SIG-M5 treated with dmso at 0.1 percent for 504 hours (cell line): Measurements from ENCODE around the gene SHISA5.

ENCODE experiments used
- DNase-seq: peaks from one replicate; lab custom pipeline; 2025; ENCODE audit not compliant: unreplicated experiment; lab: John Stamatoyannopoulos, UW

Gene SHISA5

DNA sequence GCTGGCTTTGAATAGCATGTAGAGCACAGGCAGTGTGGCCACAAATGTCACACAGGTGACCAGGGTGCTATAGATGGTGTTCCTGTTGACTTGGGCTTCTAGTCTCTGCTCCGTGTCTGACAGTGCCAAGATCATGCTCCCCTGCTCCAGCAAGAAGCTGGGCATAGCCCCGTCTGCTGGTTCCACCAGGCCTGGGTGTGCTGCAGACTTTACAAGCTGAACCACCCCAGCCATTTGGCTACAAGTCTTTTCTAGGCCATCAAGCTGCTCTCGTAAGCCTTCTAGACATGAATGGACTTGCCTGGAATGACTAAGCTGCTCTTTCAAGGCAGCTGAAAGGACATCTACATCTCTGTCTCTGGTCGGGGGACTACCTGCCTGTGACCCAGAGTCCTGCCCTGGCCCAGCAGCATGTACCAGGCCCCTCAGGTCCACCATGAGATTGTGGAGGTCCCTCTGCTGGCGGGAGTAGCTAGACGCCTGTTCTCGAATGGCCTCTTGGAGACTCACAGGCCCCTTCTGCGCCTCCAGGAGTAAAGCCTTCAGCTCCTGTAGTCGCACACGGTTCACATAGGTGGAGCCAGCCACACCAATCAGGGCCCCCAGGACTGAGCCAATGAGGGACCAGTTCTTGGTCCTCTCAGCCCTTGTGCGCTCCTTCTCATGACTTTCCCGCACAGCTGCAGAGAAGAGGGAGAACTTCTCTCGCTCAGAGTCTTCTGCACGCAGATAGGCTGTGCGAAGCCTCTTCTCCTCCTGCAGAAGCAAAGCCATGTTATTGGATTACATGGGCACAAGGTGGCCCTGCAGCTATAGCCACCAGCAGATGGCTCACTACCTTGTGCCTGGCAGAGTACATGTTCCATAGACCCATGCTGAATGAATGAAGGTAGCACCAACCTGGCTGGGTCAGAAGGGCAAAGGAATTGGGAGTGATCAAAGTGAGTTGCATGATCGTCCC is 71.3 kb downstream of the SHISA5 start:
- DNase-seq = no peak

DNA sequence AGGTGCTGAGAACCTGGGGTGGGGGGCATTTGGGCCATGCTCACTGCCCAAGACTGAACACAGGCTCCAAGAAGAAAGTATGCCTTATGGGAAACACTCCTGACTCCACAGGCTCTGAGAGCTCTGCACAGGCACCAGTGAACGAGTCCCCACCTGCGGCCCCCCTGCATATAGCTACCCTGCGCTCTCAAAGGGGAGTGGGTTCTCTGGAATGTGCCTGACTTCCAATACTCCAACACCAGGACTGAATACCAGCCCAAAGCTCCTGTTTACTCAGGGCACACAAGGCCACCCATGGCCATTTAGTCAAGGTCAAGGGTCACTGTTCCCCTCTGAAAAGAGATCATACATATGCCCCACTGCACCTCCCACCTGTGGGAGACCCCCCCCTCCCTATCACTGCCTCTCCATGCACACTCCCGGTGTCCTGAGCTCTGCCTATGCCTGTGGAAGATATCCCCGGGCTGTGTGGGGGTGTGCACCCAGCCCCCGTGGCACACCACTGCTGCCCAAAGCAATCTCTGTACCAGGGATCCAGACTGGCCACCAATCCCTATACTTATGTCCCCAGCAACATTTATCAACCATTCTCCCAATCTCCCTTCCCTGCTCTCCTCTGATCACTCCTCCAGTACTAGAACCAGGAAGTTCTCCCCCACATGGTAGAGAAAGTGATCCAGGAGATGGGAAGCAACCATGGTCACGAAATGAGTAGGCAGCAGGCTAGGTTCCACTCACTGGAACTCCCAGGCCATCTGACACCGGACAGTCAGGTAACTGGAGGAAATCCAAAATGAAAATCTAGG is 72.5 kb downstream of the SHISA5 start:
- DNase-seq = no peak

DNA sequence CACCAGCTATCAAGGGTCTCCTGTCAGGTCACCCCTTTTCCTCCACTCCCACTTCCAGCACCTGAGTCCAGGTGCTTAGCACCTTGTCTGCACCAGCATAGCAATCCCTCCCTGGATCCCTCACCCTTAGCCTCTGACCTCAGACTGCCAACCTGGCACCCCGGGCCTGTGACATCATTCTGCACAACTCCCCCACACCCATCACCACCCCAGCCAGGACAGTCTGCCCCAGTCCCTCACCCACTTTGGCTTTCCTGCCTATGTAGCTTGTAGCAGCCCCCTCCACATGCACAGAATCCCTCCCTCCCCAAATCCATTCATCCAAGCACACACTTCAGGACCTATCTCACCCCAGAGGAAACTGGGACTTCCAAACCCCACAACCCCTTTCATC is 73.3 kb downstream of the SHISA5 start:
- DNase-seq = no peak

DNA sequence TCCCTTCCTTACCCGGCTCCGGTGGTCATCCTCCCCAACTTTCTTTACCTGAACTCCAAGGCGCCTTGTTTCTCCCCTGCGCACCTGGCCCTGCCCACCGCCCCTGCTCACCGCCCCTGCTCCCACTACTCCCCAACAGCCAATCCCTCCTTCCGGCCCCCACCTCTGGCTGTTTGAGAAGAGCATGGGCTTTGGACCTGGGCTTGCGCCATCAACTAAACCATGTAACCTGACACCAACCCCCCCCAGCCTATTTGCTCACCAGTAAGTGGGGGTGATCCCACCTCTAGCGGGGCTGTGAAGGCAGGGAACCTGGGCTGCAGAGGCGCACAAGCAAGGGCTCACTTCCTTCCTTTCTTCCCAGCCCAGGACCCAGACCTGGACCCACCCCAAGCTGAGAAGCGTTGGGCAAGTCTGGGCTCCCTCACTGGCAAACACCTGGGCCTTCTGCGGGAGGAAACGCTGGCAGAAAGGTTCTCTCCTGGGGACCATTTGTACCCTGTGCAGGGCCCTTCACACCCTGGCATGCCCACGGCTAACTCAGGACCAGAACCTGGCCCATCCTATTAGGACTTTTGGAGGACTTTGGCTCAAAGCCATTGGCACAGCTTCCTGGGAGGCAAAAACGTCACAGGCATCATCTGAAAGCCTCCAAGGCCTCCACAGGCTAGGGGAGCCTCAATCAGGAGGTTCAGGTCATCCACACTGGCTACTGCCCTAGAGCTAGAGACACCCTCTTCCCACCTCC is 73.8 kb downstream of the SHISA5 start, which contains the start of gene PLXNB1:
PLXNB1 (minus strand) TSS at position 127 of the 748 bp plus-strand sequence. CDS start 5,475 bp downstream, outside the sequence.
- peak; percentile 50 for DNase-seq

DNA sequence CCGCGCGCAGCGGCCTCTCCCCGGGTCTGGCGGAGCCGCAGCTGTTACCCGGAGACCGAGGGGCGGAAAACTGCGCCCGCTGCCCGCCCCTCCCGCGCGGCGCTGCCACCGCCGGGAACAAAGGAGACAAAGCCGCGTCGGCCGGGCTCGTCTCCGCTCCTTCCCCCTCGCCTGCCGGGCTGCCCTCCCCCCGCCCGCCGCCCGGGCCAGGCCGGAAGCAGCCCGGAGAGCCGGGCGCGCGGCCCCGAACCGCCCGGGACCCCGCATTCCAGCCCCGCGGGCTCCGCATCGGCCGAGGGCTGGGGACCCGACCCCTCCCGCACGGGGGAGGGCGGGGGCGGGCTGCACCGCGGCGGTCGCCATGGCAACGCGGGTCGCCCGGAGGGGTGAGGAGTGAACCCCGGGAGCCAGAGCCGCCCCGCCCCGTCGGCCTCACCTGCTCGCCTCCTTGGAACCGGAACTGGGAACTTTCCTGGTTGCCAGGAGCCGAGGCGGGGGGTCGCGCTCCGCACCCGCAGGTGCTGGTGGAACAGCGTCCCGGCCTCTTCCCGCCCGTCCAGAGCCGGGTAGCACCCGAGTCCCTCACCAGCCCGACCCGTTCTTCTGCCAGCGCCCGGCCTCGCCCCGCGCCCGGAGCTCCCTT is 74.5 kb downstream of the SHISA5 start:
- no peak for DNase-seq

DNA sequence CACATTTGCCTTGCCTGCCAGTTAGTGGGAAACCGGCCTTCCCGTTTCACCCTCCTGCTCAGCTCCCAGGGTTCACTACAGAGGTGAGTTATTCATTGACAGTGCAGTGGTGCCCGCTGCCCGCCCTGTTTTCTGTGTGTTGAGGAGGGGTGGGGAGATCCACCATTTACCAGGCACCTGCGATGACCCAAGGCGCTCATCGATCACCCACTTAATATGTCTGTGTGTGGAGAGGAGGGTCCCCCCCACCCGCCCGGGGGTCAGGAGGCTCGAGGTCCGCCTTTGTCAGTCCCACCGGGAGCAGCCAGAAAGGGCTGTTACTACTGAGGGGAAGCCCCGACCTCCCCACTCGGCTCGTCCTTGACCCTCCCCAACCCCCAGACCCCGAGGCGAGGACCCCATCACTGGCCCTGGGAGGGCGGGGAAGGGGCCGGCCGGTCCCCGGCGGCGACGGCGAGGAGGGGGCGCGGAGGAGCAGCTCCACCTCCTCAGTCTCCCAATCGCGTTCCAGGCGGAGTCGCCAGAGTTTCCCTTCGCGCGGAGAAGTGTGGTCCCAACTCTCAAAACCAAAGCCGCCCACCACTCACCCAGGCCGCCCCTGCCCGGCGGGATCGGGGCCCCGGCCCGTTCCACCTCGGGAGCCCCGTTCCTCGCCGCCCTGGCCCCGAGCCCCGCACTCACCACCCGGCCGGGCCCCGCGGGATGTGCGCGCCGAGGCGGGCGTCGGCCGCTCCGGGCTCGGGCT is 75.2 kb downstream of the SHISA5 start:
- no peak for DNase-seq

DNA sequence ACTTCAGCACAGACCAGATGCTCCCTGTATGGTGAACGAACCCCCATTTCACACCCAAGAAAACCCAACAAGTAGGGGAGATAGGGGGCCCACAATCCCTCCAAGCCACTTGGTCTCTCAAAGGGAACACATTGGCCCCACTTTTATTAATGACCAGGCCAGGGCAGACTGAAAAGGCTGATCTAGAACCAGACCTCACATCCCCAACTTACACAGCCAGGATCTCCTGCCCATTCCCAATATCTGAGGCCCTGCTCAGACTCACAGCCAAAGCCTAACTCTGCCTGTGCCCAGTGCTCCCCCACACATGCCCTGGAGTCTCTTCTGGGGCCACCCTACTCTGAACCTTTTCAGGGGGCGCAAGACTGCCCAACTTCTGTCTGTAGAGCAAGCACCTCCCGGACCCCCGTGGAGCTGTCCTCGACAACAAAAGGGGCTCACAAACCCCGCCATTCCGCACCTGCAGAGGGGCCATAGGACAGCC is 75.8 kb downstream of the SHISA5 start:
- DNase-seq = no peak

DNA sequence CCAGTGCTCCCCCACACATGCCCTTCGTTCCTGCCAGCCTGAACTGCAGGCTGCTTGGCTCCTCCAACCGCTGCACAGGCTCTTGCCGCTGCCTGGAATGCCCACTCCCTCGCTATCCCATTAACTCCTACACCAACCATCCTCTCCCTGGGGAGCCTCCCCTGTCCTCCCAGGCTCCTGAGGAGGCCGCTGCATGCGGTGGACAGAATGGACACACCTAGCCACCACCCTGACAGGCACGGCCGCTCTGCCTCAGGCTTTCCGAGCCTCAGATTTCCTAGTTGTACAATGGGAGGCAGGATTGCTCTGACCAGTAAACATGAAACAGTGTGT is 76.4 kb downstream of the SHISA5 start:
- DNase-seq = no peak

DNA sequence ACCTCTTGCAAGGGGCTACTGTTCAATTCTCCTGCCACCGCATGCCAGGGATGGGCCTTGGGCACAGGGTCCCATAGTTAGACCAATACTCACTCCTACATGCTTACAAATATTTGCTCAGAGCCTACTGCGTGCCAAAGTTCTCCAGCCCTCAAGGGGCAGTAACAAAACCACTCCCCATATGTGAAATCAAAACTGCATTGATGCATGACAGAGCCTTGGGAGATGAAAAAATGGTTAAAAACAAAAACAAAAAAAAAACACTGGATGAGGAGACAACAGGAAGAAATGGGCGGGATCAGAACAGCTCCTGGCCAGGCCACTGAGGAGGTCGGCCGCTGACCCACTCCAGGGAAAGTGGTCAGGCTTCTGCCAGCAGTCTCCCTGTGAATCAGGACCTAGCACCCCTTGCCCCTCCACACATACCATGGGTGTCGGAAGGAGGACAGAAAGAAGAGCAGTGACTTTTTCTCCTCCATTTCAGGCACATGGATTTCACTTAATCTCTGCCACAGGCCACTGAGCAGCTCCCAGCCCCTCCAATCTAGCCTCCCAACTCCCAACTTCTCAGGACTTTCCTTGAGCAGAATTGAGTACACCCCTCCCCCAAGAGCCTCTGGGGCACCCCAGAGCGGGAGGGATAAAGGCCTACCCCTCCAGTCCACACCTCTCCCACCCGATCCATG is 76.9 kb downstream of the SHISA5 start:
- no peak for DNase-seq

DNA sequence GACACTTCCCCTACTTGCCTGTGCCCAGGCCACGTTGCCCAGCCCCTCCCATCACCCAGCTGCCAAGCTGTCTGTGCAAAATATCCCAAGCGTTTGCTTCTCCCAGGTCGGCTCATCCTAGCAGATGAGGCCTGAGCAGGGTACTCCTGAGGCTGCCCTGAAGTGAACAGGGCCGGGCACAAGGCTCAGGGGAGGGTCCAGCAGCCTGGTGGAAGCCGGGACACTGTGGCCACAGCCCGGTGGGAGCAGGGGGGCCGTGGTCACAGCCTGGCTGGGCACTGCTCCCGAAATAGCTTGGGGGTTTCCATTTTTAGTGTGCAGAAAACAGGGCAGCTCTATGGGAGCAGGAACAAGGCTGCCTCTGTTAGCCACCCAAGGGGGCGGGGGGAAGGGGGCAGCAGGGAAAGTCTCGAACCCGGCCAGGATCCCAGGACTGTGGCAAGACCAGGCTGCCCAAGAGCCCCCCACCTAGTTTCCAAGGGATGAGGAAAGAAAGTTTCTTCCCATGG is 77.5 kb downstream of the SHISA5 start:
- no peak for DNase-seq

DNA sequence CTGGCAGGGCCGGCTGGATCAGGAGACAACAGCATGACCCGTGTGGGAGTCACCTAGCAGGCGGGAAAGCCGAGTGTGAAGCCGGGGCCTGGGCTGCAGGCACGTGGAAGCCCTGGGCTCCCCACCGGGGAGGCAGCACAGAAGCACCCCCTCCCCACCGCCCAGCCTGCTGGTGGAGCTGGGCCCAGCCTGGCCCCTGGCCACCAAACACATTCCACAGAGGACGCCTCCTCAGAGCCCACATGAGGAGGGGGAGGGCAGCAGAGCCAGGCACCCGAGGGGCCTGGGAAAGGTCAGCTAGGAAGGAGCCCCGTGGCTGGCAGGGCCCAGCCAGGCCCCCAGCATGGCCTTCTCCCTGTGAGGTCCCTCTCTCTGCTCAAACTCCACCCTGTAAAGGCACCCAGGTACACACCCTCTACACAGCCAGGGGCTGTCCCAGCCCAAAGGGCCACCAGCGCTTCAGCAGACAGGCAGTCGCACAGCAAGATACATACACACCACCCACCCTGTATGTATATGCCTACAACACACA is 78.6 kb downstream of the SHISA5 start:
- no peak for DNase-seq

DNA sequence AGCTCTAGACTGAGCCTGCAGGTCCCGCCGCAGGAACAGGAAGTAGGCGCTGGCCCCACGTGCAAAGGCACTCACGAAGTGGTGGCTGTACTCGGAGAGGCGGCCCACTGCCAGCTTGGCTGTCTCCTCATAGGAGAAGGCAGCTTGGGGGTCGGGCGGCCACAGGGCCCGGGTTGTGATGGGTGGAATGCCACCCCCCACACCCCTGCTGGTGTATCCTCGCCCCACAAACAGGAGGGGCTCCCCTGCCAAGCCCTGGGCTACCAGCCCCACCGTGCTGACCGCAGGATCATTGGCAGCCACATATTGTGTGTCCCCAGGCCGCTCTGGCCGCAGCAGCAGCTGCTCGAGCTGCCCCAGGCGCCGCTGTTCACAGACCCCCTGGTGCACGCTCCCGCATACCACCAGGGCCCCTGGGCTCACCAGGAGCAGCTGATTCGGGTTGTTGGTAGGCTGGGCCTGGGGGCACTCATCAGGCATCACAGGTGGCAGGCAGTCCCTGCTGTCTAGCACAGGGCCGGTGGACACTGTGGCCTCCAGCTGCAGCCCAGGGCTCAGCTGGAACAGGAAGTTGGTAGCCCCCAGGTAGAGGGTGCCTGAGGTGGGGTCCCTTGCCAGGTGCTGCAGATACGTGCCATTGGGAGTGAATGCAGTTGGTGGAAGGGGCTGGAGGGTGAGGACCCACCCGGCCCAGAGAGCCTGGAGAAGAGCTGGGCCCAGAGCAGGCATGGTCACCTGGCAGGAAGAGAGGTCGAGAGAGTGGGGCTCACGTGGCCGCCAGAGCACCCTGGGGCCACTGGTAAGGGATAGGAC is 79.9 kb downstream of the SHISA5 start:
- DNase-seq = no peak

DNA sequence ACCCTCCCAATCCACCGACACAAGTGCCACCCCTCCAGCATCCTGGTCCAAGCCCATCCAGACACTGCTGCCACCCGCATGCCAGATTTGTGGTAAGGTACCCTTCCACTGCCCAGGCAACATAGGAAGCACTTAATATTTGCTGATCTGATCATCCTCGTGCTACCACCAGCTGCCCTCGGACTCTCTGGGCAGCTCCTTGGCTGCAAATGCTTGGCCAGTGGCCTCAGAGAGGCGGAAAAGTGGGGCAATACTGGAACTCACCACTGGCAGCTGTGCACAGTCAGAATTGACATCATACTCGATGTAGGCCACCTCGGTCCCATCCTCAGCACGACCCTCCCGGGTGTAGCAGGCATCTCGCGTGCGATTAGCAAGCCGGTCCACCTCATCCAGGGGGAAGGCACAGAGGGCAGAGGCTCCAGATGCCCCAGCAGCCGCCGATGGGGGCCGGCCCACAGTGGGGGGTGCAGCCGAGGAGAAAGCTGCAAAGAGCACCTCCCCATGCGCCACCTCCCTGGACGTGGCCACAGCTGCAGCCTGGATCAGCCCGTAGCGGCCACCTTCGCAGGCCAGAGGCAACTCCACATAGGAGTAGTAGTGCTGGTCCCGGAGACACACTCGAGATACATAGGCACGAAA is 80.6 kb downstream of the SHISA5 start:
- no peak for DNase-seq

DNA sequence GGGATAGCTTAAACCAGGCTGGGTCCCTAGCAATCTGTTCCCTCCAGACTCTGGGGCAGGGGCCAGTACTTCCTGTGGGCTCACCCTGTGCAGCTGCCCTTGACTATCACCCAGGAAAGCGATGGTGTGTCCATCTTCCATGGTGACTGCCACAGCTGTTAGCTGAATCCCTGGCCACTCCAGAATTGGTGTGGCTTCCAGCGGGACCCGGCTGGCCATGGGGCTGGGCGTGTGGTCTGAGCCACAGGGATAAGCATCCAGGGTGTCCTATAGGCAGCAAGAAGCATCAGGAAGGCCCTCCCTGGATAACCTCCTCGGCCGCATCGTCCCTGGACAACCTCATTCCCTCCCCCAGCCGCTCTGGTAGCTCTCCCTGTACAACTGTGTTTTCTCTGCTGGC is 81.3 kb downstream of the SHISA5 start:
- no peak for DNase-seq

DNA sequence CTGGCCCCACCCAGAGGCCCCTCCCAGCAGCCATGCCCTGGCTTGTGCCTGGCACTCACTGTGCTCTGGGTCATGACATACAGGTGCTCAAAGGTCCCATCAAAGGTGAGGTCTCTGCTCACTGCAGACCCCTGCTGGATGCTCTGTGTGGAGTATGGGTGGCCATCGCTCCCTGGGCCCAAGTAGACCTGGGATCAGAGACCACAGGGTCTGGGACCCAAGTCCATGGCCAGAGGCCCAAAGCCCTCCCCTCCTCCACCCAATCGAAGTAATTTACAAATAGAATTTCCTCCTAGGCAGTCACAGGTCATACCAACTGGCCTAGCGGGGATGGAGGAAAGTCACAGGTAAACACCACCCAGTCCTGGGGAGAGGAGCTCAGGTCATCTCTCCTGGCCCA is 81.7 kb downstream of the SHISA5 start:
- no peak for DNase-seq

DNA sequence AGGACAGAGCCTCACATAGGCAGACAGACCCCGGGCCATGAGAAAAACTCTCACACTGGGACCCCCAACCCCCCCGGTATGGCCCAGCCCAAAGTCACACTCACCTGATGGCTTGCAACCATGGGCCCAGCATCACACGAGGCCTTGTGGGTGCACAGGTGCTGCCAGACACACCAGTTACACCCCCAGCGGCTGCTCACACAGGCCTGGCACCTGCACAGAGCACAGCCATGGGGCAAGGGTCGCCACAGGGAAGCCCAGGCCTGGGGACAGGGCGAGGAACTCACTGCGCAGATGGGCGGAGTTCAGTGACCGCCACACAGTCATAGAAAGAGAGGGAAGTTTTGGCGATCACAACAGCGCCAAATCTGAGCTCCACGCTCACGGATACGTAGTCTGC is 83.4 kb downstream of the SHISA5 start:
- no peak for DNase-seq

DNA sequence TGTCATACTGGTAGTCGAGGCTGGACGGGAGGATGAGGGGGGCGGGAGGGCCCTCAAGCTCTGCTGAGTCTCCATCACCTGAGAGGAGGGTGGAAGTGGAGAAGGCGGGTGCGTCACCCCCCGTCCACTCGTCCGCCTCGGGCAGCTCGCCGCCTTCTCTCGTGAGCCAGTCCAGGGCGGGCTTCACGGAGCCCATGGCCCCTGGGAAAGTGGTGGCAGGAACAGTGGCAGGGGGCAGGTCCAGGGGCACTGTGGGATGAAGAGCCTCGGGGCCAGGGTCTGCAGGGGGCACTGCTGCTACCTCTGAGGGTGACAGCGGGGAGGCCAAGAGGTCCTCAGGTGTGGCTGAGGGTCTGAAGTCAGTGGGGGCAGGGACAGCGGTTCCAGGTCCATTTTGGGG is 84.4 kb downstream of the SHISA5 start:
- no peak for DNase-seq

DNA sequence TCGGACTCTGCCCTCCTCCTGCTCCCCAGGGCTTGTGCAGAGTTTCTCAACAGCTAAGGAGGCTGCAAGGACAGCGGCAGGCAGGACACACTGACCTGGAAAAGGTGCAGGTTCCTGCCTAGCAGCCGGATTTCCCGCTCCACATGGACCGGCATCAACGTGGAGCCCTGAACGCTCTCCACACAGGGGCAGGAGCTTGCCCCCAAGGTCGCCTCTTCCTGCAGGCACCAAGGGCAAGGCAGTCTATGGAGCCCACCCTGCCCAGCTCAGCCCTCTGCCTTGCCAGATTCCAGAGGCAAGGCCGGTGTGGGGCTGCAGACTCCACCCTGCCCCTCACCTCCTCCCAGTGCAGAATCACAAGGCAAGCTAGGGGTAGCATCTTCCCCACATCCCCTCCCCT is 84.8 kb downstream of the SHISA5 start:
- DNase-seq = no peak
